ENCODE data around the gene RCHY1.

GRCh38 chr4:75549019-75549418 is 34.8 kb upstream of the RCHY1 start:
- no peak for TF ChIP-seq CTCF (IDR thresholded peaks at IDR 0.05; ENCODE audit: low read length)
- TF ChIP-seq EZH2 (IDR thresholded peaks at IDR 0.05; ENCODE audit: borderline replicate concordance, low read length) = no peak
